Hematopoietic multipotent progenitor cell treated with erythropoietin and hydrocortisone succinate and interleukin-3 and kit ligand, for 6 days (in vitro differentiated cells): ENCODE measurements around the gene PRKD3.
"Not testable (repeated sequence)": the region's sequence is repeated elsewhere in the genome, so short reads cannot be mapped to it uniquely, and the experiment has no call there.

ENCODE experiments used
- DNase-seq: peaks from one replicate; pipeline ENCODE4 v3.0.0-alpha.2; 2015

The PRKD3 gene

GRCh38 chr2:37306024-37306423, 18.6 kb downstream of the PRKD3 start:
- DNase-seq = peak; percentile 47

- DNase-seq = no peak
These were observed 21.9 kb downstream of the PRKD3 start for GRCh38 chr2:37302701-37303252.

GRCh38 chr2:37301408-37301807, 23.2 kb downstream of the PRKD3 start:
- no peak for DNase-seq

GRCh38 chr2:37300578-37300977, 24.1 kb downstream of the PRKD3 start:
- no peak for DNase-seq

GRCh38 chr2:37300146-37300545, 24.5 kb downstream of the PRKD3 start:
- DNase-seq = no peak

GRCh38 chr2:37297632-37298031, 27.0 kb downstream of the PRKD3 start:
- no peak for DNase-seq

GRCh38 chr2:37295469-37296073, 29.1 kb downstream of the PRKD3 start:
- no peak for DNase-seq

GRCh38 chr2:37294858-37295257, 29.8 kb downstream of the PRKD3 start:
- DNase-seq = not testable (repeated sequence)

GRCh38 chr2:37291680-37292079, 33.0 kb downstream of the PRKD3 start:
- DNase-seq = no peak

- DNase-seq = peak; percentile 34
These were observed 36.7 kb downstream of the PRKD3 start for GRCh38 chr2:37287966-37288365.

- no peak for DNase-seq
These were observed 40.3 kb downstream of the PRKD3 start for GRCh38 chr2:37284381-37284780.

- DNase-seq = no peak
These were observed 41.4 kb downstream of the PRKD3 start for GRCh38 chr2:37283207-37283606.

- no peak for DNase-seq
These were observed 41.9 kb downstream of the PRKD3 start for GRCh38 chr2:37282746-37283145.

GRCh38 chr2:37281916-37282315, 42.7 kb downstream of the PRKD3 start:
- peak; percentile 14 for DNase-seq

GRCh38 chr2:37276291-37276690, 48.3 kb downstream of the PRKD3 start:
- no peak for DNase-seq
